Measurements from ENCODE around the gene TTC23.

Gene TTC23

GRCh38 chr15:99134317-99134821 lies 115.0 kb downstream of the TTC23 start:
- no peak for DNase-seq

- no peak for DNase-seq
These were observed 116.6 kb downstream of the TTC23 start for GRCh38 chr15:99132634-99133287.

GRCh38 chr15:99132122-99132521 lies 117.3 kb downstream of the TTC23 start:
- no peak for DNase-seq

GRCh38 chr15:99131441-99132023 lies 117.8 kb downstream of the TTC23 start:
- no peak for DNase-seq

GRCh38 chr15:99130765-99131440 lies 118.5 kb downstream of the TTC23 start:
- no peak for DNase-seq

- no peak for DNase-seq
These were observed 119.1 kb downstream of the TTC23 start for GRCh38 chr15:99130314-99130713.

GRCh38 chr15:99129644-99130043 lies 119.7 kb downstream of the TTC23 start:
- no peak for DNase-seq

GRCh38 chr15:99128411-99128810 lies 121.0 kb downstream of the TTC23 start:
- no peak for DNase-seq

- no peak for DNase-seq
These were observed 121.6 kb downstream of the TTC23 start for GRCh38 chr15:99127773-99128172.

GRCh38 chr15:99126930-99127329 lies 122.5 kb downstream of the TTC23 start:
- DNase-seq = no peak

GRCh38 chr15:99126131-99126588 lies 123.2 kb downstream of the TTC23 start:
- no peak for DNase-seq

- no peak for DNase-seq
These were observed 124.1 kb downstream of the TTC23 start for GRCh38 chr15:99125061-99125891.

GRCh38 chr15:99124641-99125040 lies 124.7 kb downstream of the TTC23 start:
- DNase-seq = no peak

- DNase-seq = peak; percentile 89
These were observed 125.5 kb downstream of the TTC23 start for GRCh38 chr15:99123713-99124451.

GRCh38 chr15:99122831-99123712 lies 126.3 kb downstream of the TTC23 start:
- DNase-seq = no peak

- DNase-seq = no peak
These were observed 127.5 kb downstream of the TTC23 start for GRCh38 chr15:99121691-99122410.

GRCh38 chr15:99121207-99121606 lies 128.2 kb downstream of the TTC23 start:
- no peak for DNase-seq

GRCh38 chr15:99120050-99120777 lies 129.2 kb downstream of the TTC23 start:
- DNase-seq = no peak

GRCh38 chr15:99118801-99119546 lies 130.4 kb downstream of the TTC23 start:
- no peak for DNase-seq
